GM21619 (cell line): ENCODE results near the gene FKBP1A.

ENCODE experiments used
- ATAC-seq: cut with Tn5 transposase; IDR thresholded peaks from one replicate; pipeline ENCODE4 v1.9.1; 2021; ENCODE audit not compliant: unreplicated experiment

The FKBP1A gene

GRCh38 chr20:1335961-1336698, 56.7 kb downstream of the FKBP1A start:
- no peak for ATAC-seq

DNA sequence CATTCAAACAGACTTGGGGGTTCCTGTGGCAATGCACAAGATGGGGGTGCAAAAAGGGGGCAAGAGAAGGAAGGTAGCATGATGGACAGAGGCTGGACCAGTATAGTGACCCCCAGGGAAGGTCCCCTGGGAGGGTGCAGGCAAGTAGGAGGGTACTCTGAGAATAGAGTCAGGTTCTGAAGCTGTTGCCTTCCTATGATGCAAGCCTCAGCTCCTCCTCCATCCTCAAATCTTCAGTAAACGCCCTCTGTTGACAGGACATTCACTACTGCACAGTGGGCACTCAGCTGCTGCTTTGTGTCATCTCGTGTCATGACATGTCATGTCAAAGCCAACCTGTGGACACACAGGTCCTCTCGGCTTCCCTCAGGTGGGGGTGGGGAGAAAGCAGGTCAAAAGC, 58.1 kb downstream of the FKBP1A start:
- ATAC-seq: no peak

DNA sequence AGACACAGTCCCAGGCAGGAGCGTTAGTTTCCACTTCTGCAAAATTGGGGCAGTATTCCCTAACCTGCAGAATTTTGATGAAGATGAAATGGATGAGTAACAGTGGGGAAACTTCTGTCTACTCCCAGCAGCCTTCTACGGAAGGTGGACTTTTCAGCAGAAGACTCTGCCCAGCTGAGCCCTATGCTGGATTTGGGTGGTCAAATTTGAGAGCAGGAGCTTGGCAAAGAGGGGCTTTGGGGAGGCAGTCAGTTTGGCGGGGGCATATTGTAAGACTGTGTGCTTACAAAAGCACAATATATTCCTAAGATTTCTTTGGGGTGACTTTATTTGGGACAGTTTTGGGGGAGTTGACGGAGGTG, 58.5 kb downstream of the FKBP1A start:
- no peak for ATAC-seq

- no peak for ATAC-seq
These were observed 59.1 kb downstream of the FKBP1A start for GRCh38 chr20:1333462-1334369.

GRCh38 chr20:1332749-1333300, 60.0 kb downstream of the FKBP1A start:
- ATAC-seq: no peak

GRCh38 chr20:1331801-1332453, 60.9 kb downstream of the FKBP1A start:
- ATAC-seq: no peak

DNA sequence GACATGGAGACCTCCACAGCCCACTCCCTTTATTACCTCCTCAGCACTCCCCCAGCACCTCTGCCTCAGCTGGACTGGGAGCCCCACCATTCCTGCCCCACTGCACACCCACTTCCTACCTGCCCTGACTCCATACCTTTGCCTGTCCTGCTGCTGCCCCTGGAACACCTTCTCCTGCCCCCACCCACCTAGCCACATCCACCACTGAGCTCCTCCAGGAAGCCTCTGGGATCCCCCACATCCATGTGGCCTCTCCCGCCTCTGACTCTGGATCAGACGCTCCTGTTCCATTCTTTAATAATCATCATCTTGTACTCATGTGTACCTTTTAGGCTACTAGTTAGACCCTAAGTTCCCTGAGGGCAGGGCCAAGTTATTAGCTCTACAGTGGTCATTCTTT, 61.8 kb downstream of the FKBP1A start:
- no peak for ATAC-seq

- ATAC-seq: no peak
These were observed 62.6 kb downstream of the FKBP1A start for GRCh38 chr20:1330075-1330830.

GRCh38 chr20:1328680-1329330, 64.0 kb downstream of the FKBP1A start, which contains the start of gene SDCBP2:
TSS of gene SDCBP2 (minus strand) at chr20:1329139. CDS start at chr20:1320416, 8,723 bp downstream.
- no peak for ATAC-seq

DNA sequence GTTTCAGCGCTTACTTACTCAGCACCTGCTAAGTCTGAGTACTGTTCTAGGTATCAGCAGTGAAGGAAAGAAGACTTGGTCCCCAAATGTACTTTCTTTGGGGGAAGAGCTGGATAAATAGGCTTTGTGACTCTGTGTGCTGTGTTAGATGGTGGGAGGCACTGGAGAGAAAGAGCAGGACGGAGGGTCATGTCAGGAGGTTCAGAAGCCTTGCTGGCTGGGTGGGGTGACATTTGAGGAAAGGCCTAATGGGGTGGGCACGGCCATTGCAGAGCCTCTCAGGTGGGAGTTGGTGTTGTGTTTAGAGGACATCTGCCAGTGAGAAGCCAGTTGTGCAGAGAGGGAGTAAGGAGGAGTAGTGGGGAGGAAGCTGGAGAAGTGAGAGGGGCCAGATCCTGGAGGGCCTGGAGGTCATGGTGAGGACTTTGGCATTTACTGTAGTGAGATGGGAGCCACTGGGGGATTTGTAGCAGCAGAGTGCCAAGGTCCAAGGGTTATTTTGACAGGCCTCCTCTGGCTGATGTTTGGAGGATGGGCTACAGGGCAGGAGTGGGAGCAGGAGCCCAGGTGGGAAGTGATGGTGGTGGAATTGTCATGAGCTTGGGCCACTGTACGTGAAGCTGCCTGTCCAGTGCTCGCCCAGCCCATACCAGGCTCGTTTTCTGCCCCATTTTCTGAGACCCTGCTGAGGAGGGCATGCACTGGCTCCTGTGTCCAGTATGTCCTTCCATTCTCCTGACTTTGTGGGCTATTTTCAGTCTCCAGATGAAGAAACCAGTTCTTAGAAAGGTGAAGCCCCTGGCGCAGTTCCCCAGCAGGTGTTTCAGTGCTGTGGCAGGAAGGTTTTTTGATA, 64.8 kb downstream of the FKBP1A start:
- ATAC-seq: no peak

- ATAC-seq: no peak
These were observed 65.6 kb downstream of the FKBP1A start for GRCh38 chr20:1327241-1327653.

GRCh38 chr20:1326031-1326930, 66.6 kb downstream of the FKBP1A start:
- ATAC-seq: no peak

DNA sequence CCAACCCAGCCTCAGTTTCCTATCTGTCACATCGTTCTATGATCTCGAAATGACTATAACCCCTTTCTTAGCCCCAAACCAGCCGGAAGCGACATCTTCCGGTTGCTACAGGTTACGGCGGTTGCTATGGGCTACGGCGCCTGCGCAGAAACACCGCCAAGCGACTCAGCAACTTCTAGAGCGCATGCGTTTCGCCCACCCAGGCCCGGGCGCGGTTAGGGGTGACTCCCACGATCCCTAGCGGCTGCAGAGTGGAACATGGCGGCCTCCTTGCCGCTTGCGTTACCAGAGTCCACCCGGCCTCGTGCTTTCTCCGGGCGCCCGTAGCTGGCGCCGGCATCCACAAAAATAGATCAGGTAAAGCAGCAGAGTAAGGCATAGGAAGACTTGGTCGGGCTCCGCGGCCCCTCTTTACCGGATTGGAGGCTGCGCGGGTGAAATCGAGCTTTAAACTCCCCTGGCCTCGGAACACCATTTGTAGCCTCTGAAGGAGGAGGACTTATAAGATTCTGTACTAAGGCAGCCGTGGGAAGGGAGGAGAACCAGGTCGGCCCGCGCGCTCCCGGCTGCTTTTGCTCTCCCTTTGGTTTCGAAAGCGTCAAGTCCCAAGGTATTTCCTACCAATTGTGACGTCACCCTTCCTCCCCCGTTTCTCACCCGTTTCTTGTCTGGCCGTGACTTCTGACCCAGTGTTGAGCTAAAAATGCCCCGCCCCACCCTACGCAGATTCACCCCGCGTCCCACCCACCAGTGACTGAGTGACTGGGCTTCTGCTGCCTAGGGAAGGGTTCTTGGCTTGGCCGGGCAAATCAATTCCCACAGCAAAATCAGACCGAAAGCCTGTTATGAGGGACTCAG, 67.5 kb downstream of the FKBP1A start:
- ATAC-seq: peak; percentile 82

DNA sequence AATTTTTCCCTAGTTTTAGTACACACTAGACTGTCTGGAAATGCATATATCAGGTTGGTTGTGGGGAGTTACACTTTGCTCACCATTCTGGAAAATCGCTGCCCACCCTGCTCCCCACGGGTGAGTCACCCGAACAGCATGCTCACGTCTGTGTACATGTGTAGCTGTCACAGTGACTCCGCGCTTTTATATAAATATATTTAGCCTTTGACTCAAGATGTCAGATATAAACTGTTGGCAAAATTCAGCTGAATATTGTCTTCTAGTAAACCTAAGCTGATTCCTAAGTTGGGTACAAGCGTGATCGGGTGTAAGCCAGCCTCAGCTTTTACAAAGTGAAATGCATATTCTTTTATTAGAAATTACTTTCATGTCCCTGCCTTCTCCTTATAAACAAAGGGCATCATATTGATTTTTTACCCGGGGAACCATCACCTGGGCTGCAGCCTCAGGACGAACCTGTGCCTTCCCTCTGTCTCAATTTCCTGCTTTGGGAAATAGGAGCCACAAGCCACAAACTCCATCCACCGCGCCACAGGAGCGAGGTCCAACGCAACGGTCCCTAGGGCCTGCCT, 68.2 kb downstream of the FKBP1A start:
- ATAC-seq: no peak

DNA sequence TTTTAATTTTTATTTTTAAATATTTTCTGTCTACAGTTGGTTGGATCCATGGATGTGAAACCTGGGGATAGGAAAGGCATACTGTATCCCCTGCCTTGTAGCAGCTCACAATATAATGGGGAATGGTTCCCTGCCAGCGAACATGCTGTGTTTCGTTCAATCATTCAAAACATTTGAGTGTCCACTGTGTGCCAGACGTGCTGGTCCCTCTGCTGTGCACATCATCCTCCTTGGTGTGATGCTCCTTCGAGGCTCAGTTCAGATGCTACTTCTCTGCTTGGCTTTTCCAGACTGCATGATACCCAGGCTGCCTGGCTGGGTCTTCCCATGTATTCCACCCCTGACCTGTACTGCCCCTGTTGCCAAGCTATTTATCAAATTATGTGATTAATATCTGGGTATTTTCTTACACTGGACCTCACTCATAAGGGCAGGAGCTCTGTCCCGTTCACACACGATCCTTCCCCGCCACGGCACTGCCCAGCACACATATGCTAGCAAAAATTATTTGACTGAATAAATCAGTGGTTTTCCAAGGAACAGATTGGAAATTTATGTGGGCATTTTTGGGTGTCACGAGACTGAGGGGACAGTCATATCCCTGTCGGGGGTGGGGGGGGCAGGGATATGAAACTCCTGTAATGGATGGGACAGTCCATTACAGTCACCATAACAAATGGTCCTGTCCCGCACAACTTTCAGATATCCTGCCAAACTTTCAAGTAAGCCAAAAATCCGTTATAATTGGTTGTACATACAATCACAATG, 68.8 kb downstream of the FKBP1A start:
- no peak for ATAC-seq

DNA sequence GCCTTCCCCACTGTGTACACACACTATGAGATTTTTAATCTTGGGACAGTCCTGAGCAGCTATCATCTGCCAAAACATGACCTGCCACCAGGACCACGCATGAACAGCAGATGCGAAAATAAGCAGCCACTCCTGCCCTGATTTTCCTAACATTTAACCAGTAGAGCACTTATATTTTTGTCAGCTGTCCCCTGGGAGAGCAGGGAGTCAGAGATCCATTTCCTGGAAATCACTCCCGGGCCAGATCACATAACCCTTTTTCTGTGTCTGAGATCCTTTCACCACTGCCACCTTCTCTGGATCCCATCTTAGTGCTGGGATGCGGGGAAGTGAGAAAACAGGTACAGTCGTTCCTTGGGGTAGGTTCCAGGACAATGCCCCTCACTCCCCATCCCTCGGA, 69.6 kb downstream of the FKBP1A start:
- ATAC-seq: no peak
